ENCODE data around the gene WDFY3.
"Not testable (repeated sequence)": the region's sequence is repeated elsewhere in the genome, so short reads cannot be mapped to it uniquely, and the experiment has no call there.

Gene WDFY3

DNA sequence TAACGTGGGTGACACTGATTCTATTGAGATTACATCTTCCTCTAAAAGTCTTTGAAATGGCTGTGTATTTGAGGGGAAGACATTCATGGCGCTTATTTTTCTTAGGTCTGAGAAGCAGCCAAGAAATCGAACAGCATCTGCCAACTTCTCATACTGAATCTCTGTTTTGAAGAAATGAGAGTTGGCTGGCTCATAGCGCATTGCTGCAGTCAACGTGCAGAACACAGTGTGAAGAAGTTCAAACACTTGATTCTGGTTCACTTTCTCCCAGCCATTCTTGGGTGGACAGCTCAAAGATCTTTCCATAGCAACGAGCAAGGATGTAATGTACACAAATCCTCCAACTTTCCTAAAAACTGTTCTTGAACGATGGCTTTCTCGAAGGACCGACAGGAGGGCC is 156.5 kb downstream of the WDFY3 start:
- no peak for DNase-seq (ENCODE audit: low read depth in 1 of 2, low spot score in 1 of 2)
- H3K27ac ChIP-seq (replicated peaks), result no peak overlapping the region
- TF ChIP-seq GABPA (IDR thresholded peaks at IDR 0.05; ENCODE audit: low read depth) (no peak), POLR2AphosphoS5 (IDR thresholded peaks at IDR 0.05; ENCODE audit: low read depth) (no peak)
- TF ChIP-seq, protein P1, sequence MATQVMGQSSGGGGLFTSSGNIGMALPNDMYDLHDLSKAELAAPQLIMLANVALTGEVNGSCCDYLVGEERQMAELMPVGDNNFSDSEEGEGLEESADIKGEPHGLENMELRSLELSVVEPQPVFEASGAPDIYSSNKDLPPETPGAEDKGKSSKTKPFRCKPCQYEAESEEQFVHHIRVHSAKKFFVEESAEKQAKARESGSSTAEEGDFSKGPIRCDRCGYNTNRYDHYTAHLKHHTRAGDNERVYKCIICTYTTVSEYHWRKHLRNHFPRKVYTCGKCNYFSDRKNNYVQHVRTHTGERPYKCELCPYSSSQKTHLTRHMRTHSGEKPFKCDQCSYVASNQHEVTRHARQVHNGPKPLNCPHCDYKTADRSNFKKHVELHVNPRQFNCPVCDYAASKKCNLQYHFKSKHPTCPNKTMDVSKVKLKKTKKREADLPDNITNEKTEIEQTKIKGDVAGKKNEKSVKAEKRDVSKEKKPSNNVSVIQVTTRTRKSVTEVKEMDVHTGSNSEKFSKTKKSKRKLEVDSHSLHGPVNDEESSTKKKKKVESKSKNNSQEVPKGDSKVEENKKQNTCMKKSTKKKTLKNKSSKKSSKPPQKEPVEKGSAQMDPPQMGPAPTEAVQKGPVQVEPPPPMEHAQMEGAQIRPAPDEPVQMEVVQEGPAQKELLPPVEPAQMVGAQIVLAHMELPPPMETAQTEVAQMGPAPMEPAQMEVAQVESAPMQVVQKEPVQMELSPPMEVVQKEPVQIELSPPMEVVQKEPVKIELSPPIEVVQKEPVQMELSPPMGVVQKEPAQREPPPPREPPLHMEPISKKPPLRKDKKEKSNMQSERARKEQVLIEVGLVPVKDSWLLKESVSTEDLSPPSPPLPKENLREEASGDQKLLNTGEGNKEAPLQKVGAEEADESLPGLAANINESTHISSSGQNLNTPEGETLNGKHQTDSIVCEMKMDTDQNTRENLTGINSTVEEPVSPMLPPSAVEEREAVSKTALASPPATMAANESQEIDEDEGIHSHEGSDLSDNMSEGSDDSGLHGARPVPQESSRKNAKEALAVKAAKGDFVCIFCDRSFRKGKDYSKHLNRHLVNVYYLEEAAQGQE (IDR thresholded peaks at IDR 0.05; ENCODE audit: insufficient replicate concordance, low read depth), result no peak
- TF ChIP-seq, protein P2, sequence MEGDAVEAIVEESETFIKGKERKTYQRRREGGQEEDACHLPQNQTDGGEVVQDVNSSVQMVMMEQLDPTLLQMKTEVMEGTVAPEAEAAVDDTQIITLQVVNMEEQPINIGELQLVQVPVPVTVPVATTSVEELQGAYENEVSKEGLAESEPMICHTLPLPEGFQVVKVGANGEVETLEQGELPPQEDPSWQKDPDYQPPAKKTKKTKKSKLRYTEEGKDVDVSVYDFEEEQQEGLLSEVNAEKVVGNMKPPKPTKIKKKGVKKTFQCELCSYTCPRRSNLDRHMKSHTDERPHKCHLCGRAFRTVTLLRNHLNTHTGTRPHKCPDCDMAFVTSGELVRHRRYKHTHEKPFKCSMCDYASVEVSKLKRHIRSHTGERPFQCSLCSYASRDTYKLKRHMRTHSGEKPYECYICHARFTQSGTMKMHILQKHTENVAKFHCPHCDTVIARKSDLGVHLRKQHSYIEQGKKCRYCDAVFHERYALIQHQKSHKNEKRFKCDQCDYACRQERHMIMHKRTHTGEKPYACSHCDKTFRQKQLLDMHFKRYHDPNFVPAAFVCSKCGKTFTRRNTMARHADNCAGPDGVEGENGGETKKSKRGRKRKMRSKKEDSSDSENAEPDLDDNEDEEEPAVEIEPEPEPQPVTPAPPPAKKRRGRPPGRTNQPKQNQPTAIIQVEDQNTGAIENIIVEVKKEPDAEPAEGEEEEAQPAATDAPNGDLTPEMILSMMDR (IDR thresholded peaks at IDR 0.05; ENCODE audit: insufficient read depth, low read length), result no peak
- no peaks in the 10 kb centered on the region for H3K27me3 ChIP-seq (ENCODE audit: insufficient read depth, poor library complexity, severe bottlenecking)
- H3K4me3 ChIP-seq (replicated peaks; ENCODE audit: insufficient read depth, low read length), result no peak overlapping the region

DNA sequence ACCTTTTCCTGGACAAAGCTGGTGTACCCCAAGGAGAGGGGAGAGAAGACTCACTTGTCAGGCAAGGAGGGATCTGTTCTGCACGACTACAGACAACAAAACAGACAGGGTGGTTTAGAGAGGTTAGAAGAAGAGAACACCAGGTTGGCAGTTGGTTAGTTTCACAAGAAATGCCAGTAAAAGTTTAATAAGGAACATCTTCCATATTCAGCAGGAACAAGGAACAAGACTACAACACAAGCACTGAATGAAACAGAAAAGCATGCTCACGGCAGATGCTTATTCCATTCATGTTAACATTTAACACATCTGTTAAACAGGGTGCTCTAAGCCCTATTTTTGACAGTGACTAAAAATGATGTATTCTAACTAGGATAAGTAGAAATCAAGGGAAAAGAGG is 158.2 kb downstream of the WDFY3 start:
- Histone ChIP-seq H3K27me3 (ENCODE audit: insufficient read depth, poor library complexity, severe bottlenecking) (no peaks in the 10 kb centered on the region), H3K4me3 (replicated peaks; ENCODE audit: insufficient read depth, low read length) (no peak overlapping the region), H3K27ac (replicated peaks) (no peak overlapping the region)
- no peak for DNase-seq (ENCODE audit: low read depth in 1 of 2, low spot score in 1 of 2)
- no peak for TF ChIP-seq SPI1 (IDR thresholded peaks at IDR 0.05; ENCODE audit: borderline replicate concordance, low read depth)
- no peak for TF ChIP-seq POLR2AphosphoS5 (IDR thresholded peaks at IDR 0.05; ENCODE audit: low read depth)
- TF ChIP-seq, protein P2 (IDR thresholded peaks at IDR 0.05; ENCODE audit: insufficient read depth, low read length), result no peak
- TF ChIP-seq GABPA (IDR thresholded peaks at IDR 0.05; ENCODE audit: low read depth), result no peak
- TF ChIP-seq, protein P1 (IDR thresholded peaks at IDR 0.05; ENCODE audit: insufficient replicate concordance, low read depth), result no peak

DNA sequence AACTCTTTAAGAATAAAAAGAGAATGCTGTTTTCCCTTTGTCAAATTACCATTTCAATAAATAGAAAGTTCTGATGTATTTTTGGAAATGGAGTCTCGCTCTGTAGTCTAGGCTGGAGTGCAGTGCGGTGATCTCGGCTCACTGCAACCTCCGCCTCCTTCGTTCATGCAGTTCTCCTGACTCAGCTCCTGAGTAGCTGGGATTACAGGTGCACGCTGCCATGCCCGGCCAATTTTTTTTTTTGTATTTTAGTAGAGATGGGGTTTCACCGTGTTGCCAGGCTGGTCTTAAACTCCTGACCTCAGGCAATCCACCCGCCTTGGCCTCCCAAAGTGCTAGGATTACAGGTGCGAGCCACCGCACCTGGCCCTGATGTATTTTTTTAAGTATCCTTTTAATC is 159.9 kb downstream of the WDFY3 start:
- not testable (repeated sequence) for H3K27ac ChIP-seq (replicated peaks); DNase-seq (ENCODE audit: low read depth in 1 of 2, low spot score in 1 of 2); H3K4me3 ChIP-seq (replicated peaks; ENCODE audit: insufficient read depth, low read length); H3K27me3 ChIP-seq (ENCODE audit: insufficient read depth, poor library complexity, severe bottlenecking)

DNA sequence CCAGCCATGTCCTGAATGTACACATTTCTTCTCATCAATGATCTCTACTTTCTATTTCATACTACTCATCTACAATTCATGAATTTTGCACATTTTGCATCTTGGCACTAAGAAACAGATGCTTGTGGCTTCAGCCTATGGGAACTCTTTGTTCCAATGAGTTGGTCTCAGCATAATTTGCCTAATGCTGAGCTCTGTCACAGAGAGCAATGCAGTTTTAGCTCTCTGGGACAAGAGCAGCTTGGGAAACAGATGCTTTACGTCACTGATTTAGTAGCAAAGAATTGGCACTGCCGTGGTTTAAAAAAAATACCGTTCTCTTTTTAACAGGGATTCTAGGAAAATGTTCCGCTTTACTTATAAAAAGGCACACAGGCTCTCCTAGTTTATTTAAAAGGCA is 162.4 kb downstream of the WDFY3 start:
- DNase-seq (ENCODE audit: low read depth in 1 of 2, low spot score in 1 of 2), result no peak
- TF ChIP-seq, protein P2 (IDR thresholded peaks at IDR 0.05; ENCODE audit: insufficient read depth, low read length), result no peak
- TF ChIP-seq SPI1 (IDR thresholded peaks at IDR 0.05; ENCODE audit: borderline replicate concordance, low read depth) (no peak), GABPA (IDR thresholded peaks at IDR 0.05; ENCODE audit: low read depth) (no peak), POLR2AphosphoS5 (IDR thresholded peaks at IDR 0.05; ENCODE audit: low read depth) (no peak)
- TF ChIP-seq, protein P1 (IDR thresholded peaks at IDR 0.05; ENCODE audit: insufficient replicate concordance, low read depth), result no peak
- Histone ChIP-seq H3K27ac (replicated peaks) (no peak overlapping the region), H3K27me3 (ENCODE audit: insufficient read depth, poor library complexity, severe bottlenecking) (no peaks in the 10 kb centered on the region), H3K4me3 (replicated peaks; ENCODE audit: insufficient read depth, low read length) (no peak overlapping the region)

Data from HL-60 (cell line).